ENCODE measurements around the gene PPCS. TPM values are rescaled to one million over a fixed set of nuclear protein-coding genes. Genes with fewer than 3 reads are reported as not detected.
A peak's percentile ranks its signal among the peaks of the same experiment; 100 is the strongest.

The PPCS gene
- total RNA-seq, 1 donor from 2014 or later, result 41.7 TPM

GRCh38 chr1:42432714-42433113 is 23.6 kb upstream of the PPCS start:
- Mint-ChIP-seq H3K36me3 (ENCODE audit: unreplicated experiment) (no peaks in the 10 kb centered on the region), H3K27ac (ENCODE audit: unreplicated experiment) (no peak overlapping the region), H3K9me3 (ENCODE audit: unreplicated experiment) (no peaks in the 10 kb centered on the region), H3K4me3 (ENCODE audit: unreplicated experiment) (no peak overlapping the region), H3K4me1 (ENCODE audit: unreplicated experiment) (no peaks in the 10 kb centered on the region), H3K27me3 (ENCODE audit: unreplicated experiment) (peaks cover 18% of the 10 kb centered on the region)
- peak; percentile 6 for DNase-seq (ENCODE audit: extremely low spot score, unreplicated experiment)
- no peak for TF ChIP-seq CTCF (IDR thresholded peaks at IDR 0.05)

GRCh38 chr1:42433369-42433768 is 23.0 kb upstream of the PPCS start:
- Mint-ChIP-seq H3K27me3 (ENCODE audit: unreplicated experiment) (peaks cover 18% of the 10 kb centered on the region), H3K27ac (ENCODE audit: unreplicated experiment) (no peak overlapping the region), H3K9me3 (ENCODE audit: unreplicated experiment) (no peaks in the 10 kb centered on the region), H3K4me3 (ENCODE audit: unreplicated experiment) (no peak overlapping the region), H3K4me1 (ENCODE audit: unreplicated experiment) (no peaks in the 10 kb centered on the region), H3K36me3 (ENCODE audit: unreplicated experiment) (no peaks in the 10 kb centered on the region)
- DNase-seq (ENCODE audit: extremely low spot score, unreplicated experiment), result peak; percentile 40
- no peak for TF ChIP-seq CTCF (IDR thresholded peaks at IDR 0.05)

- H3K27me3 Mint-ChIP-seq (ENCODE audit: unreplicated experiment), result peaks cover 15% of the 10 kb centered on the region
- H3K27ac Mint-ChIP-seq (ENCODE audit: unreplicated experiment), result no peak overlapping the region
- no peaks in the 10 kb centered on the region for H3K36me3 Mint-ChIP-seq (ENCODE audit: unreplicated experiment)
- H3K4me3 Mint-ChIP-seq (ENCODE audit: unreplicated experiment), result no peak overlapping the region
- peak; percentile 51 for DNase-seq (ENCODE audit: extremely low spot score, unreplicated experiment)
- H3K9me3 Mint-ChIP-seq (ENCODE audit: unreplicated experiment), result no peaks in the 10 kb centered on the region
- no peak for TF ChIP-seq CTCF (IDR thresholded peaks at IDR 0.05)
- H3K4me1 Mint-ChIP-seq (ENCODE audit: unreplicated experiment), result no peaks in the 10 kb centered on the region
Observed at GRCh38 chr1:42434340-42434739, 22.0 kb upstream of the PPCS start.

- H3K4me1 Mint-ChIP-seq (ENCODE audit: unreplicated experiment), result peaks cover 8% of the 10 kb centered on the region
- no peaks in the 10 kb centered on the region for H3K36me3 Mint-ChIP-seq (ENCODE audit: unreplicated experiment)
- no peak for DNase-seq (ENCODE audit: extremely low spot score, unreplicated experiment)
- no peak overlapping the region for H3K4me3 Mint-ChIP-seq (ENCODE audit: unreplicated experiment)
- TF ChIP-seq CTCF (IDR thresholded peaks at IDR 0.05), result no peak
- H3K27ac Mint-ChIP-seq (ENCODE audit: unreplicated experiment), result no peak overlapping the region
- no peaks in the 10 kb centered on the region for H3K27me3 Mint-ChIP-seq (ENCODE audit: unreplicated experiment)
- no peaks in the 10 kb centered on the region for H3K9me3 Mint-ChIP-seq (ENCODE audit: unreplicated experiment)
Observed at GRCh38 chr1:42439940-42440339, 16.4 kb upstream of the PPCS start.

GRCh38 chr1:42442662-42443061 is 13.7 kb upstream of the PPCS start:
- Mint-ChIP-seq H3K27ac (ENCODE audit: unreplicated experiment) (no peak overlapping the region), H3K27me3 (ENCODE audit: unreplicated experiment) (peaks cover 14% of the 10 kb centered on the region), H3K4me1 (ENCODE audit: unreplicated experiment) (peaks cover 8% of the 10 kb centered on the region), H3K9me3 (ENCODE audit: unreplicated experiment) (no peaks in the 10 kb centered on the region), H3K36me3 (ENCODE audit: unreplicated experiment) (no peaks in the 10 kb centered on the region), H3K4me3 (ENCODE audit: unreplicated experiment) (no peak overlapping the region)
- no peak for TF ChIP-seq CTCF (IDR thresholded peaks at IDR 0.05)
- DNase-seq (ENCODE audit: extremely low spot score, unreplicated experiment), result no peak
